Lung (tissue), 12 donors: ENCODE measurements around the gene TCF20. TPM values are rescaled to one million over a fixed set of nuclear protein-coding genes. Genes with fewer than 3 reads are reported as not detected.

Source experiments
- ATAC-seq: fragments of 200-7000 bp; cut with Tn5 transposase; one replicate; pipeline ENCODE4 v1.9.1; 2020; ENCODE audit warnings: moderate number of reproducible peaks; ENCODE audit not compliant: insufficient read depth, low FRiP score
- DNase-seq, 3 donors: peaks; one replicate each; pipeline ENCODE4 v3.0.0-alpha.2; 2013 to 2017
- H3K27ac ChIP-seq, 2 donors: one replicate each; pipeline ENCODE4 v1.5.1; 2013; ENCODE audit warnings: mild to moderate bottlenecking in 2 of 2, moderate library complexity in 2 of 2, control low read depth in 1 of 2, inconsistent platforms in 1 of 2, low read depth in 1 of 2, low read length in 1 of 2
- H3K27me3 ChIP-seq, 3 donors: one replicate each; pipeline ENCODE4 v1.5.1; 2013; ENCODE audit warnings: low read length in 2 of 3; ENCODE audit not compliant: control insufficient read depth in 3 of 3, insufficient read depth in 3 of 3
- H3K36me3 ChIP-seq, 4 donors: one replicate each; pipeline ENCODE4 v1.5.1; 2013; ENCODE audit warnings: low read length in 4 of 4, mild to moderate bottlenecking in 1 of 4, moderate library complexity in 1 of 4; ENCODE audit not compliant: control insufficient read depth in 4 of 4, insufficient read depth in 4 of 4
- H3K4me1 ChIP-seq, 5 donors: one replicate each; pipeline ENCODE4 v1.5.1; 2013; ENCODE audit warnings: low read length in 5 of 5, mild to moderate bottlenecking in 2 of 5, moderate library complexity in 1 of 5; ENCODE audit not compliant: control insufficient read depth in 5 of 5, insufficient read depth in 5 of 5
- H3K4me3 ChIP-seq: one replicate; pipeline ENCODE4 v1.5.1; 2013; ENCODE audit warnings: mild to moderate bottlenecking, control low read depth, moderate library complexity
- H3K9ac ChIP-seq, 2 donors: one replicate each; pipeline ENCODE4 v1.5.1; 2013; ENCODE audit warnings: low read length in 2 of 2, control low read depth in 1 of 2; ENCODE audit not compliant: insufficient read depth in 1 of 2
- H3K9me3 ChIP-seq, 4 donors: one replicate each; pipeline ENCODE4 v1.5.1; 2013; ENCODE audit warnings: low read length in 3 of 4, mild to moderate bottlenecking in 1 of 4, moderate library complexity in 1 of 4; ENCODE audit not compliant: control insufficient read depth in 4 of 4, insufficient read depth in 3 of 4
- CTCF ChIP-seq: IDR thresholded peaks from 2 replicates; pipeline ENCODE4 v1.5.1; 2012; ENCODE audit warnings: mild to moderate bottlenecking; ENCODE audit errors: control extremely low read depth, extremely low read depth
- WGBS, 2 donors: extraction: QIAGEN DNeasy Blood & Tissue Kit; methylation state at CpG; one replicate each; pipeline ENCODE4 v1.1.7; 2013; 5-methylcytosine and 5-hydroxymethylcytosine counted together
- polyA plus RNA-seq, 2 donors: library from polyadenylated mRNA; stranded (reverse); fragments of 200-250 nt; gene quantifications; one replicate each; pipeline ENCODE4 v1.2.1, GENCODE V29; 2013
- total RNA-seq, 2 donors: library from RNA; depleted of rRNA in 1 of 2; stranded (reverse); fragments of >200 nt in 1 of 2; gene quantifications; one replicate each; pipeline ENCODE4 v1.2.1, GENCODE V29; 2014 to 2021
- donor health status: control.
- donor health status: control.
- donor health status: Bipolar disorder and iron deficiency.
- donor health status: healthy.
- donor health status: DM: yes; HTN: yes; CAD: no.

TCF20 gene
- total and polyA plus RNA-seq, 4 donors = 9.7 to 41.5 (median 22.7) TPM

GRCh38 chr22:42257386-42257785 is 13.1 kb downstream of the TCF20 start:
- WGBS, 2 donors = 89 to 96% methylated on average over 2 of the region's 2 CpGs
- ATAC-seq (no peak), DNase-seq (no peak)
- Histone ChIP-seq H3K27ac (no peak overlapping the region), H3K27me3 (no peaks in the 10 kb centered on the region), H3K9ac (no peak overlapping the region), H3K4me1 (peaks cover 0 to 25% (median 19%) of the 10 kb centered on the region in 5 donors), H3K36me3 (peaks cover 0 to 4% (median 0%) of the 10 kb centered on the region in 4 donors), H3K4me3 (no peak overlapping the region), H3K9me3 (no peaks in the 10 kb centered on the region)
- no peak for TF ChIP-seq CTCF

GRCh38 chr22:42256930-42257329 is 13.5 kb downstream of the TCF20 start:
- no peak overlapping the region for H3K4me3 ChIP-seq
- no peaks in the 10 kb centered on the region for H3K9me3 ChIP-seq
- ATAC-seq (no peak), DNase-seq (no peak)
- peaks cover 0 to 2% (median 0%) of the 10 kb centered on the region in 4 donors for H3K36me3 ChIP-seq
- no peak for TF ChIP-seq CTCF
- H3K4me1 ChIP-seq = peaks cover 0 to 25% (median 19%) of the 10 kb centered on the region in 5 donors
- no peak overlapping the region for H3K27ac ChIP-seq
- H3K9ac ChIP-seq = no peak overlapping the region
- no peaks in the 10 kb centered on the region for H3K27me3 ChIP-seq
- 82 to 93% methylated on average over 5 of the region's 5 CpGs for WGBS, 2 donors

DNA sequence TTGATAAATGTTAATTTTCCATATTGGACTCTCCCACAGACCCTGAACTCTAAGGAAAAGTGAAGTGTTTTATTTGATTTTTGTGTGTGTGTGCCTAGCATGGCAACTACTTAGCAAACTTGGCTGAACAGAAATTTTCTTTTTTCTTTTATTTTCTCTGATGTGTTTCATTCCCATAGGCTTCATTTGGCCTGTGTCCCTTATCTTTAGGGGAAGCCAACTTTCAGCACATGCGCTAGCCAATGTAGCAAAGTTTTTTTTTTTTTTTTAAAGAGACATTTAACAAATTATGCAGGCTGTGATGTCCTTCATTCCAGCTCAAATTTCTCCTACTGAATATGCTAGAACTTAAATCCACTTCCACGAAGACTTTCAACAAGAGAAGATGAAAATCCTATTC is 14.2 kb downstream of the TCF20 start:
- peaks cover 0 to 25% (median 16%) of the 10 kb centered on the region in 5 donors for H3K4me1 ChIP-seq
- peak in 2 of 3 donors; percentile 56 to 80 for DNase-seq
- H3K27me3 ChIP-seq = no peaks in the 10 kb centered on the region
- H3K36me3 ChIP-seq = peaks cover 0 to 2% (median 0%) of the 10 kb centered on the region in 4 donors
- H3K4me3 ChIP-seq = no peak overlapping the region
- no peaks in the 10 kb centered on the region for H3K9me3 ChIP-seq
- H3K27ac ChIP-seq = no peak overlapping the region
- ATAC-seq = no peak
- TF ChIP-seq CTCF = no peak
- WGBS, 2 donors = 84 to 95% methylated on average over 2 of the region's 2 CpGs
- H3K9ac ChIP-seq = no peak overlapping the region

- 94 to 97% methylated on average over 4 of the region's 4 CpGs for WGBS, 2 donors
- H3K9ac ChIP-seq = no peak overlapping the region
Measured at GRCh38 chr22:42249831-42250230, 20.6 kb downstream of the TCF20 start.

More at GRCh38 chr22:42249831-42250230, 20.6 kb downstream of the TCF20 start:
- Histone ChIP-seq H3K27me3 (no peaks in the 10 kb centered on the region), H3K27ac (no peak overlapping the region), H3K9me3 (no peaks in the 10 kb centered on the region), H3K4me1 (peaks cover 0 to 2% (median 0%) of the 10 kb centered on the region in 5 donors), H3K36me3 (peaks cover 0 to 2% (median 0%) of the 10 kb centered on the region in 4 donors), H3K4me3 (no peak overlapping the region)
- DNase-seq (no peak), ATAC-seq (no peak)
- TF ChIP-seq CTCF = no peak
